ENCODE measurements around the gene RFC4. TPM values are rescaled to one million over a fixed set of nuclear protein-coding genes. Genes with fewer than 3 reads are reported as not detected.

Gene RFC4
- polyA plus RNA-seq, 12 donors, result 16.7 to 46.8 (median 27.5) TPM; not detected in 1

GRCh38 chr3:186788482-186789370, 17.6 kb downstream of the RFC4 start:
- no peak for DNase-seq

DNA sequence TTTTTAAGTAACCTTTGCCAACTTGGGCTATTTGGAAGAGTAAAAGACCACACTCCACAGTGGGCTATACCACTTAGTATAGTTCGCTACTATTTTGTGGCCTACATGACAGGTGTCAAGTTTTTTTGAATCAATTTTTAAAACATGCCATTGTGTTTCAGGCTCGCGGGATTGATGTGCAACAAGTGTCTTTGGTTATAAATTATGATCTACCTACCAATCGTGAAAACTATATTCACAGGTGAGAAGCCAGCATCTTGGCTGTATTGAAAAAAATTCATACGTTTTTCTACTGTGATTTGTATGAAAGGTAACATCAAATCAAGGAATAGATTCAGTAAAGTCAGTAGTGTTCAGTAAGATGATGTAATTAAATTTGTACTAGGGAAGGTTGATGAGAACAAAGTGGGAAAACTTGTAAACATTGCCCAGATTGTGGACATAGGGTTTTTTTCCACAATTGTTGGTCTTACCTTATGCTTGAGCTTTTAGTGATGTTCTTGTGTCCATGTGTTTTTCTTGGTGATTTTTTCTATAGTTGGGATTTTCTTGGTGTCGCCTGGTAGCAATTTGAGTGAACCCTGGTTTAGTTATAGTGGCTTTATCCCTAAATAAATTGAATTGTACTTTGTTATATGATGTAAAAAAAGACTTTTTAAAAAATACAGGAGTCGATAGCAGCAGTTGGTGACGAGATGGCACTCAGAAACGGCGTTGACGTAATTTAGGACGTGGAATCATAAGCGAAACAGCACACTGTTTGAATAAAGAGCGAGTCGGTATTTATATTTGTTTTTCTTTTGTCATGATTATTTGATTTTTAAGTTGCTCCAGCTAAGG, 18.4 kb downstream of the RFC4 start:
- DNase-seq, result no peak

DNA sequence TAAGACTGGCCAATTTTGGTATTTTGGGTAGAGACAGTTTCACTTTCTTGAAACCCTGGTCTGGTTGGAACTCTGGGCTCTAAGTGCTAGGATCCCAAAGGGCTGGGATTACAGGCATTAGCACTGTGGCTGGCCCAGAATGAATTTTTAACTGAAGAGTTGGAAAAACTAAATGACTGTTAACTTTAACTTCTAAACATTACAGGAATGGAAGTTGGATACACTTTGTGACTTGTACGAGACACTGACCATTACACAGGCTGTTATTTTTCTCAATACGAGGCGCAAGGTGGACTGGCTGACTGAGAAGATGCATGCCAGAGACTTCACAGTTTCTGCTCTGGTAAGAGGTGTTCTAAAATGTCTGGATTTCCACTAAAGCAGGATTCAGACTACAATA, 19.4 kb downstream of the RFC4 start:
- no peak for DNase-seq

GRCh38 chr3:186785495-186786018, 20.7 kb downstream of the RFC4 start:
- DNase-seq, result no peak

GRCh38 chr3:186784820-186785494, 21.3 kb downstream of the RFC4 start:
- no peak for DNase-seq

DNA sequence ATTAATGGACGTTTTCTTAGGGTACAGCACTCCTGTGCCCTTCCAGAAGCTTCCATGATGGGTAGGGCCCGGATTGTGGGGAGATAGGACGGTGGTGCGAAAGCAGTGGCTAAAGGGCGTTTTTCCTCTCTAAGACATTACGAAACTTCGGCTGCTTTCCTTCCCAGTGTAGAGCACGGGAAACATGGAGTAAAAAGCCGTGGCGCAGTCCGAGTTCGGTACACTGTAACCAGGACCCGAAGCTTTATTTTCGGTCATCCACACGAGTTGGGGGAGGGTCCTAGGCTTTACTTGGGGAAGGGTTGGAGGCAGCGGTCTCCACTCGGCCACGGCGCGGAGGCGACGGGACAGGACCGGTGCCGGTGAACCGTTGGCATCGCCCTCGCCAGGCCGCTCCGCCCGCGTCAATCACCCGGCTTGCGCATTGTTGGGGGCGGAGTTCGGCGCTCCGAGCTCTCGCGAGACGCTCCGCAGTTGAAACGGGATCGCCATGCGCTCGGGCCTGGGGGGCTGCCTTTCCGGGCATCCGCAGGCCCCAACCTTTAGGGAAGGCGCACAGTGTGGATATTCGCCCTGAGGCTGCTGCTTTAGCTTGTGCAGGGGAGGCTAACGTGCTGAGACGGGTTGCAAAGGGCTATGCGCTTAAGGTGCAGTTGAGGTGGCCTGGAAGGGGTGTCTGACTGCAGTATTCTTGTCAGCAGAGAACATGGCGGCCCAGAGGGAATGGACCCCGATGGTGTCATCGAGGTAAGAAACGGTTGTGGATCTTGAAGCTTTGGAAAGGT, 22.4 kb downstream of the RFC4 start:
- DNase-seq, result peak; percentile 87

DNA sequence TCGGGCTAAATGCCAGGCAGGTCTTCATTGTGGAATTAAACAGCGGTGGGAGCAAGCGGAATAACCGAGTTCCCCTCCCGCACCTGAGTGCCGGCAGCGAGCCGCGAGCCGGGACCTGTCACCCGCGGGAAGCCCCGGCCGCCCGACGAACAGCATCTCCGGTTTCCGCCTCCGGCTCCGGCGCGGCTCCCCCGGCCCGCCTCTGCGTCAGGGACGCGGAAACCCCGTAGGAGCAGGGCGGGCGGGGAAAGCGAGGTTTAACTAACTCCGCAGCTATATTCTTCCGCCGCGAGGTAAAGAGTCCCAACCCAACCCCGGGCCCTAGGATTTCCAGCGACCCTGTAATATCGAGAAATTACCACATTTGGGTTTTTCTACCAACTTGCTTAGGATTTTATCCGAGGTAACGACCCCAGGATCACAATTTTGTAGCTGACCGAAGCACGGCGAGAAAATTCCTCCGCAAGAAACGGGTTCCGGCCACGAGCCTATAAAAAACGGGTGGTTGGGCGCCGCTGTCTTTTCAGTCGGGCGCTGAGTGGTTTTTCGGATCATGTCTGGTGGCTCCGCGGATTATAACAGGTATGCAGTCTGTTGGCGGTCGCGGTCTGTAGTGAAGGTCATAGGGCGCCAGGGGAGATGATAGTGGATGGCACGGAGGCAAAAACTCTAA, 23.1 kb downstream of the RFC4 start, which contains the start of gene EIF4A2:
Gene EIF4A2 (plus strand): TSS at position 520 of the 673 bp plus-strand sequence. CDS start 34 bp downstream, at position 554.
- DNase-seq, result peak; percentile 93

DNA sequence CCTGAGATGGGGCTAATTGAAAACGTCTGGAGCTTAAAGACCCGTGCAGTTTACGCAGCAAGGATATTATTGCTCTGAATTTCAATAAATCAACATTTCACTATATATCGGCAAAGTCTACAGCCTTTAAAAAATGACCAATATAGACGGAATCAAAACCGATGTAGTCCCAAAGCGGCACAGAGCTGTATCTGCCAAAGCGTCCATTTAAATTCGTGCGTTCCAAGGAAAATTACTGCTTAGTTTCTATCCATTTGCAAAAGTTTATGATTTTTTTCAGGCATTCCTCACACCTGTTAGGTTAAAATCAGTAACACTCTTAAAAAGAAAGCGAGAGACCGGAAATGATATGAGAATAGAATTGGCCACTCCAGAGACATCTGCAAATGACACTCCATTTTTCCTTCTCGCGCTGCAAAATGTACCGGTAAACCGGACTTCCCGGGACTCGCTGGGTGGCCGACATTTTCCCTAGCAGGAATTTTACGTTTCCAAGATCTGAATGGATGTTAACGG, 23.7 kb downstream of the RFC4 start:
- no peak for DNase-seq

GRCh38 chr3:186779204-186779603, 27.1 kb downstream of the RFC4 start:
- DNase-seq, result no peak

DNA sequence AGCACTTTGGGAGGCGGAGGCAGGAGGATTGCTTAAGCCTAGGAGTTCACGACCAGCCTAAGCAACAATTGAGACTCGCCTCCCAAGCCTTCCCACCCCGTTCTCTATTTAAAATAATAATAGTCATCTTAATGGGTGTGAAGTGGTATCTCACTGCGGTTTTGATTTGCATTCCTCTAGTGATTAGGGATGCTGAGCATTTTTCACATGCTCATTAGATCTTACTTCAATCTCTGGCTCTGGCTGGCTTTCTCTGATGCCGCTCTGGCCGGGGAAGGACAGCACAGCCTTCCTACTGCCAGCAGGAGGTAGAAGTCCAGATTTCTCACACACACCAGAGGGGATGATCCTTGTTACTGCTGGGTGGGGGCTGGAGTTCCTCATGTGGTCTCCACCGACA, 30.3 kb downstream of the RFC4 start:
- DNase-seq, result no peak

GRCh38 chr3:186772701-186773417, 33.4 kb downstream of the RFC4 start:
- DNase-seq, result peak; percentile 51

DNA sequence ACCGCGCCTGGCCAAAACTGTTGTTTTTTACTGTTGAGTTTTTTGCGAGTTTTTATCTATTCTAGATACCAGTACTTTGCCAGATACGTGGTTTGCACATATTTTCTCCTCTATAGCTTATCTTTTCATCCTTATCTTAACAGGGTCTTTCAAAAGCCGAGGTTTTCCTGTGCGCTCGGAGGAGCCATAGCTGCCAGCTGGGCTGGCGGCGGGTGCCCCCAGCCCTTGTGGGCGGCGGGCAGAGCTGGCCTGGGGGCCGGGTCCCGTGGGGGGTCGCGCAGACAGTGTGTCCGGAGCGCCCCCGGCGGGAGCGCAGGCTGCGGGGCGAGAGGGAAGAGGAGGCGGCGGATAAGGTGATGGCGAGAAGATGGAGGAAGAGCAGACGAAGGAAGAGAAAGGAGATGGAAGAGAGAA, 34.0 kb downstream of the RFC4 start:
- no peak for DNase-seq

- DNase-seq, result no peak
Observed at GRCh38 chr3:186760897-186761447, 45.3 kb downstream of the RFC4 start.

DNA sequence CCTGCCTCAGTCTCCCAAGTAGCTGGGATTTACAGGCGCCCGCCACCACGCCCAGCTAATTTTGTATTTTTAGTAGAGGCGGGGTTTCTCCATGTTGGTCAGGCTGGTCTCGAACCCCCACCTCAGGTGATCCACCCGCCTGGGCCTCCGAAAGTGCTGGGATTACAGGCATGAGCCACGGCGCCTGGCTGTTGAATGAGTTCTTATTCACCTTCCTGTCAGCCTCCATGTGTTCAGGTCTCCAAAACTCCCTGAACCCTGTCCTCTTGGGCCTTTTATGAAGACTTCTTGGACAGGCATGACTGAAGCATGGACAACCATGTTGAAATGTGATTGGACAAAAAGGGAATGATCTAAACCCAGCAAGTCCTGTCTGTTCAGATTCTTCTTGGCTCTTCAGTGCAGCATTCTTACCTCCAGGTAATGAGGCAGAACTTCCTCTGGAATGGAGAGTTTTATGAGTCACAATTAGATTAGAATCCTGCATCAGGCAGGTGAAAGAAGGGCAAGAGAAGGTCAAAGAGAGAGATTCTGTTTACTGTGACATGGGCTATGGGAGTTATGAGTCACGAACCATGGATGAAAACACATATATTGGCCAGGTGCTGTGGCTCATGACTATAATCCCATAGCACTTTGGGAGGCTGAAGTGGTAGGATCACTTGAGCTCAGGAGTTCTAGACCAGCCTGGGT, 46.0 kb downstream of the RFC4 start:
- no peak for DNase-seq

DNA sequence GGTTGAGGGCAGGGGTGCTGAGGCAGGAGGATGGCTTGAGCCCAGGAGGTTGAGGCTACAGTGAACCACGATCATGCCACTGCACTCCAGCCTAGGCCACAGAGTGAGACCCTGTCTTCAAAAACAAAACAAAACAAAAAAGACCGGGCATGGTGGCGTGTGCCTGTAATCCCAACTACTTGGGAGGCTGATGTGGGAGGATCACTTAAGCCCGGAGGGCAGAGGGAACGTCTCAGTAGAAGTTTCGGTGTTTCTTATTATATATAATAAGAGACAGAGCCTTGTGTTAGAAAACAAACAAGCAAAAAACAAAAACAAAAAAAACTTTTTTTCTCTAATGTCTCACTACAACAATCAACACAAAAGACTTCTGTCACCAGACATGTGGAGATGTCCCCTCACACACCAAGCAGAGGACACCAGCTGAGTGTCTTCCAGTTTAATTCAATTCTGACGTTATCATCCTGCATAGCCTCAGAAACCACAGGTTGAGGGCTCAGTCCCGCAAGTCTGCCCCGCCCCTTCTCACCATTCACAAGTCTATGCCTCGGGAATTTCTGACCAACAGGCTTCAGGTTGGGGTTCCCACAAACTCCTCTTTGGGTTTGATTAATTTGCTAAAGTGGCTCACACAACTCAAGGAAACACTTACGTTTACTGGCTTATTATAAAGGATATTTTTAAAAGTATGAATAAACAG, 46.9 kb downstream of the RFC4 start:
- no peak for DNase-seq

GRCh38 chr3:186757686-186758220, 48.5 kb downstream of the RFC4 start:
- DNase-seq, result no peak

GRCh38 chr3:186757214-186757613, 49.1 kb downstream of the RFC4 start:
- no peak for DNase-seq

- no peak for DNase-seq
Observed at GRCh38 chr3:186754871-186755270, 51.4 kb downstream of the RFC4 start.

All from muscle of arm (tissue), 12 donors.